ENCODE measurements around the gene FOSB.

- TF ChIP-seq POLR2A (IDR thresholded peaks at IDR 0.05) (no peak), EP300 (IDR thresholded peaks at IDR 0.05) (no peak), POLR2AphosphoS5 (IDR thresholded peaks at IDR 0.05) (no peak), CTCF (IDR thresholded peaks at IDR 0.05) (no peak)
Measured at GRCh38 chr19:45508417-45508860, 40.6 kb downstream of the FOSB start.

All from gastroesophageal sphincter (tissue), 3 donors.